Mammary epithelial cell (primary cell): ENCODE measurements around the gene SLFN12L.

Experiments
- CTCF ChIP-seq, 2 donors: IDR thresholded peaks in 1 of 2; conservative IDR thresholded peaks in 1 of 2; 2 replicates each; pipeline ENCODE4 v1.5.1; 2011 to 2012; ENCODE audit warnings: inconsistent platforms in 2 of 2, low read length in 2 of 2, mild to moderate bottlenecking in 2 of 2, control low read depth in 1 of 2, low read depth in 1 of 2; ENCODE audit not compliant: insufficient read depth in 1 of 2; ENCODE audit errors: extremely low read depth in 1 of 2
- EZH2 ChIP-seq: IDR thresholded peaks from 2 replicates; pipeline ENCODE4 v1.6.1; 2012; ENCODE audit warnings: low read length, inconsistent platforms, borderline replicate concordance

- TF ChIP-seq CTCF (conservative IDR thresholded peaks at IDR 0.05 in 1 of 2, IDR thresholded peaks at IDR 0.05 in 1 of 2; ENCODE audit: extremely low read depth in 1 of 2, insufficient read depth in 1 of 2, low read depth in 1 of 2, low read length in 2 of 2) (no peak), EZH2 (no peak)
These were observed 6.4 kb upstream of the SLFN12L start for GRCh38 chr17:35543856-35544255.
